ENCODE data around the gene ARHGAP9. TPM values are rescaled to one million over a fixed set of nuclear protein-coding genes. Genes with fewer than 3 reads are reported as not detected.

The ARHGAP9 gene
- total RNA-seq, 1 experiment from 2014 or later, result not detected

DNA sequence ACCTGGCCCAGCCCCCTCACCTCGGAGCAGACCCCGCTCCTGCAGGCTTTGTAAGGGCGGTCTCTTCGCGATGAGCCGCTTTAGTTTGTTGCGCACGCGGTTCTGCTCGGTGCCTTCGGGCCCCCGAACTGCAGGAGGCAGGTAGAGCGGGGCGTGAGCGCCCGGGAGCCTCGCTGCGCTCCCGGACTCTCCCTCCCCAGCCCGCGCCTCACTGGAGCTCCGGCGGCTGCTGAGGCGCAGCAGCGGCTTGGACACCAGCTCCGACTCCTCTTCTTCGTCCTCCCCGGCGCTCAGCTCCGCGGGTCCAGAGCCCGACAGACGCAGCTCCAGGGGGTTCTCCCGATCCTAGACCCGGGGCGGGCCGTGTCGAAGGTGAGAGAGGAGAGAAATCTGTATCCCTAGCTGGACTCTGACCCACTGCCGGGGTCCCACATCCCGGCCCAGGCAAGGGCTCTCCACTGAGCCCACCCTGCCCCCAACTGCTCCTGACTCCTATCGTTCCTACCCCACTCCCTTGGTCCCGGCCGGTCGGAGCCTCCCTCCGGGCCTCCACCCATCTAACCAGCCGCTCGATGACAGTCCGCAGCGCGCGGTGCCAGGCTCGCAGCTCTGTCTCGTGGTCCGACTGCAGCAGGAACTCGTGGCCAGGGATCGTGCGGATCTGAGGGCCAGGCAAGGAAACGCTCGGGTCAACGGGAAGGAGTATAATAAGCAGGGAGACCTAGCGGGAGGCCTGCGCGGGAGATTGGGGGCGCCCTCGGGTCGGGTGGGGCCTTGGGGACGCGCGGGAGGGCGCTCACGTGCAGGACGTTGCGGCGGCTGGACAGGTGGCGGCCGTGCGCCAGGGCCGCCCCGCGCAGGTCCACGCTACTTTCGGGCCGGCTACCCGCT is 4.2 kb downstream of the ARHGAP9 start:
- DNase-seq (ENCODE audit: extremely low read depth, low read depth), result no peak

DNA sequence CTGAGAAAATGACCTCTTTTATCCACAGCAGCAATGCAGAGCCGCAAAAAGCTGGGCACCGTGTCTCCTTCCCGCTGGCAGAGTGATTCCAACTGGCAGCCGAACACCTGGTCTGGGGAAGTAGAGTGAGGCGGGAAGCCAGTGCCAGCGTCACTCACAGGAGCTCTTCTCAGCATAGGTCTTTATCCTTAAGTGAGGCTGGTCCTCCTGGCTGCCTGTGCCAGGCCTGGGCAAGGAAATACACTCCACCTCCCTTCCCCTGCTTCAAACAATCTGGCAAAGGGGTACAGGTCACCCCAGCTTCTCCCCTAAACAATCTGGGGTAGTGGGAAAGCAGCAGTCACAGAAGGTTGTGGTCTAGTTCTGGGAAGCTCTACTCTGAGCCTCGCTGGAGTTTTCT is 4.8 kb downstream of the ARHGAP9 start:
- DNase-seq (ENCODE audit: extremely low read depth, low read depth), result no peak

DNA sequence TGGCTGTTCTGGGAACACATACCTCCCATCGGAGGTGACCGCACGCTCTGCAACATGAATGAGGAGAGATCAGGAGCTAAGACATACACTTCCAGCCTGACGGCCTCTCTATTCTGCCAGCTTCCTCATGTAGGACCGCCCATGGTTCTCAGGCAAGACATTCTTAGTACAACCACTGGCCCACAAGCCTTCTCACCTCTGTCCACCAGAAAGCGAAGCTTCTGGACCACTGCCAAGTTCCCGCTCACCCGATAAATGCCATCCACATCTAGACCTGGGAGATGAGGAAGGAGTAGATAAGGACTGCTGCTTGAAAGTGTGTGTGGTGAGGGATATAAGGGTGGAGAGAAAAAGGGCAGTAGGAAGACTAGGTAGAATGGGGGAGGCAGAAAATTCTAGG is 5.2 kb downstream of the ARHGAP9 start:
- no peak for DNase-seq (ENCODE audit: extremely low read depth, low read depth)

DNA sequence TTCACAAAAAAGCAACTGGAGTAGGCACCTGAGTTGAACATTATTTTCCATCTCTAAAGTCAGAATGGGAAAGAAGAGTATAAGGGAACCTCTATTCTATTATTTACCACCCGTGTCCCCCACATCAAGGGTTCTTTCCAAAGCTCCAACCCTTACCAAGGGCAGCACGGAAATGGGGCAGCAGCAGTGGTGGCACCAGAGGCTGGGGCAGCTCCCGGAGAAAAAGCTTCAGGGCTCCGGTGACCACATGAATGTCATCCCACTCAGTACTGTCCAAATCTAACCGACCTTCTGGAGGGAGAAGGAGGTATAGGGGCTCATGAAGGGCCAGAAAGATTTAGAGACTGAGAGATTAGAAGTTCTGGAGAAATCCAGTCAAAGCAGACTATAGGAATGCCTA is 5.8 kb downstream of the ARHGAP9 start:
- DNase-seq (ENCODE audit: extremely low read depth, low read depth), result no peak

- no peak for DNase-seq (ENCODE audit: extremely low read depth, low read depth)
These were observed 6.3 kb downstream of the ARHGAP9 start for GRCh38 chr12:57473392-57473791.

- no peak for DNase-seq (ENCODE audit: extremely low read depth, low read depth)
These were observed 7.3 kb downstream of the ARHGAP9 start for GRCh38 chr12:57472391-57472790.

- DNase-seq (ENCODE audit: extremely low read depth, low read depth), result no peak
These were observed 8.0 kb downstream of the ARHGAP9 start for GRCh38 chr12:57471661-57472060.

DNA sequence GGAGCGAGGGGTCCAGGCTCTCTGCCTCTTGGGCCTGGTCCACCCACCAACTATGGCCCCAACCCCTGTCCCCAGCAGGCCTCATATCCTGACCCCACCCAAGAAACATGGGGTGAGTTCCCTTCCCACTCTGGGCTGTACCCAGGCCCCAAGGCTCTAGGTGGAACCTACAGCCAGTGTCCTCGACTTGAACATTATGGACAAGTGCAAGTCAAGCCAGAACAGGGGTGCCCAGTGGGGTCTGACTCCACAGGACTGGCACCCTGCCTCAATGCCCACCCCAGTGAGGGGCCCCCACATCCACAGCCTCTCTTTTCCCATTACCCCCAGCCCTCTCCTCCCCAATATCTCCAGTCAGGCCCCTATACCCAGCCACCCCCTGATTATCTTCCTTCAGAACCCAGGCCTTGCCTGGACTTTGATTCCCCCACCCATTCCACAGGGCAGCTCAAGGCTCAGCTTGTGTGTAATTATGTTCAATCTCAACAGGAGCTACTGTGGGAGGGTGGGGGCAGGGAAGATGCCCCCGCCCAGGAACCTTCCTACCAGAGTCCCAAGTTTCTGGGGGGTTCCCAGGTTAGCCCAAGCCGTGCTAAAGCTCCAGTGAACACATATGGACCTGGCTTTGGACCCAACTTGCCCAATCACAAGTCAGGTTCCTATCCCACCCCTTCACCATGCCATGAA is 8.6 kb downstream of the ARHGAP9 start:
- no peak for DNase-seq (ENCODE audit: extremely low read depth, low read depth)

- DNase-seq (ENCODE audit: extremely low read depth, low read depth), result no peak
These were observed 9.2 kb downstream of the ARHGAP9 start for GRCh38 chr12:57470286-57470969.

DNA sequence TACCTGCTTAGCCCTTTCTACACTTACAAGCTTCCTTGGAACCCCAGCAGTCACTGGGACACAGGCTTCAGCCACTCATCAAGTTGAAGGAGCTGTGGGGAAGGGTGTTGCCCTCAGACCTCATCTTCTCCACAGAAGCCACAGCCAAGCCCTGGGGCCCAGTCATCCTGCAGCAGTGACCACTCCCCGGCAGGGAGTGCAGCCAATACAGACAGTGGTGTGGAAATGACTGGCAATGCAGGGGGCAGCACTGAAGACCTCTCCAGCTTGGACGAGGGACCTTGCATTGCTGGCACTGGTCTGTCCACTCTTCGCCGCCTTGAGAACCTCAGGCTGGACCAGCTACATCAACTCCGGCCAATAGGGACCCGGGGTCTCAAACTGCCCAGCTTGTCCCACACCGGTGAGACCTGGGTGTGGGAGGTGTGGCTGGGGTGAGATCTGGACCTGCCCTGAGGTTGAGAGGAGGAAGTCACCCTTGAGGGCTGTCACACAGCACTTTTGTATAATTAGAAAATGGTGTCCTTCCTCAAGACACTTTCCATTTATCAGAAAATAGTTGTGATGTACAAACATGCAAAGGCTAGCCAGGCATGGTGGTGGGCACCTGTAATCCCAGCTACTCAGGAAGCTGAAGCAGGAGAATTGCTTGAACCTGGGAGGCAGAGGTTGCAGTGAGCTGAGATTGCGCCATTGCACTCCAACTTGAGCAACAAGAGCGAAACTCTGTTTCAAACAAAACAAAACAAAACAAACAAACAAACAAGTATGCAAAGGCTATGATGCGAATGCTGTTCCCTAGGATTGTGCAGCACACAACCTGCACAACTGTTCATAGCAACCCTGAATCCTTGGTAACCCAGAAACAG is 10.1 kb downstream of the ARHGAP9 start:
- no peak for DNase-seq (ENCODE audit: extremely low read depth, low read depth)

GRCh38 chr12:57467915-57468314 is 11.8 kb downstream of the ARHGAP9 start:
- no peak for DNase-seq (ENCODE audit: extremely low read depth, low read depth)

- no peak for DNase-seq (ENCODE audit: extremely low read depth, low read depth)
These were observed 12.3 kb downstream of the ARHGAP9 start for GRCh38 chr12:57467212-57467874.

- DNase-seq (ENCODE audit: extremely low read depth, low read depth), result no peak
These were observed 13.7 kb downstream of the ARHGAP9 start for GRCh38 chr12:57465747-57466505.

GRCh38 chr12:57465030-57465746 is 14.5 kb downstream of the ARHGAP9 start:
- DNase-seq (ENCODE audit: extremely low read depth, low read depth), result no peak

DNA sequence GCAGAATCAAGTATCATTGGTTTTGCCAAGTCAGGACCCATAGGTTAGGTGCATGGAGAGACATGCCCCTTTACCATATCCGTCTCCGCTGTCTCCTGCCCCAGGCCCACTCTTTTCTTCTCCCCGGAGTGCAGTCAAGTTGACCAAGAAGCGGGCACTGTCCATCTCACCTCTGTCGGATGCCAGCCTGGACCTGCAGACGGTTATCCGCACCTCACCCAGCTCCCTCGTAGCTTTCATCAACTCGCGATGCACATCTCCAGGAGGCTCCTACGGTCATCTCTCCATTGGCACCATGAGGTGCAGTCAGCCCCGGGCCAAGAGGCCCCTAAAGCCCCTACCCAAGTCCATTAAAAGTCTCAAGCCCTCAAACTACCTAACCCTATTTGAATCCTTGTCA is 15.1 kb downstream of the ARHGAP9 start:
- no peak for DNase-seq (ENCODE audit: extremely low read depth, low read depth)

- no peak for DNase-seq (ENCODE audit: extremely low read depth, low read depth)
These were observed 16.8 kb downstream of the ARHGAP9 start for GRCh38 chr12:57462912-57463253.

DNA sequence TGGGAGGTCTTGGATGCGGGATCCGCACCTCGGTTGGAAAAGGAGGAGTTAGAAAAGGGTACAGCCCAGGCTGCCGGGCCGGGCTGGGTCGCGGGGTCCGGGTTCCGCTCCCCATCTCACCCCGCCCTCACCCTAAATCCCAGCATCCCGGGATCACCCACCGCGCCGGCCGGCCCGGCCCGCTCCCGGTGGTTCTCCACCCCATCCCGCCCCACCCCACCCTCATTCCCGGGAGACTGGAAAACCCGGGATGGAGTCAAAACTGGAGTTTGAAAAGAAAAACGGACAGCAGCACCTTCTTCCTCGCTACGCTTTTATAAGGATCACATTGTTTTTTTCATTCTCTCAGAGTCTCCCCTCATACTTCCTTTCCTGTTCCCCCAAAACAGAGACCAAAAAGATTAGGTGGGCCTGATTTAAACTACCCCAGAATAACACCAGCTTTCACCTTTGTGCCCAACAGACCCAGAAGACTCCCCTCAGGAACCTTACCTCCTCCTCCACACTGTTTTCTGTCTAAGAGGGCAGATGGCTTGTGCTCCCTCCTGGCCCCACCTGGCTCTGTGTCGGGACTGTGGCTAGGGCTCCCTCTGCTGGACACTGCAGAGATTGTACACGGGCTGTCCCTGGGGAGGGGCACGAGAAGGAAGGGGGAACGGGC is 17.3 kb downstream of the ARHGAP9 start:
- peak; percentile 92 for DNase-seq (ENCODE audit: extremely low read depth, low read depth)

GRCh38 chr12:57461917-57462250 is 17.8 kb downstream of the ARHGAP9 start:
- DNase-seq (ENCODE audit: extremely low read depth, low read depth), result no peak
